Measurements from ENCODE around the gene KDM2A.

DNA sequence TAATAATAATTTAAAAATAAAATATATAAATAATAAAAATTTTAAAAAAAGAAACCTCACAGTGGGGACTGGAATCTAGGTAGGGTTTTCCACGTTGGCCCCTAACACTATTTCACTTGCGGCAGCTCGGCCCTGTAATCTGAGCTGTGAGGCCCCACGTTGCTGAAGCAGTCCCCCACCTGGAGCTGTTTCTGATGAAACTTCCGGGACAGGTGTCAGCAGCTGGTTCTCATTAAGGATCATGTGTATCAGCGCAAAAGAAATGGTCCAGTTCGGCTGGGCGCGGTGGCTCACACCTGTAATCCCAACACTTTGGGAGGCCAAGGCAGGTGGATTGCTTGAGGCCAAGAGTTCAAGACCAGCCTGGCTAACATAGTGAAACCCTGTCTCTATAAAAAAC lies 45.2 kb upstream of the KDM2A start:
- TF ChIP-seq, protein P1, sequence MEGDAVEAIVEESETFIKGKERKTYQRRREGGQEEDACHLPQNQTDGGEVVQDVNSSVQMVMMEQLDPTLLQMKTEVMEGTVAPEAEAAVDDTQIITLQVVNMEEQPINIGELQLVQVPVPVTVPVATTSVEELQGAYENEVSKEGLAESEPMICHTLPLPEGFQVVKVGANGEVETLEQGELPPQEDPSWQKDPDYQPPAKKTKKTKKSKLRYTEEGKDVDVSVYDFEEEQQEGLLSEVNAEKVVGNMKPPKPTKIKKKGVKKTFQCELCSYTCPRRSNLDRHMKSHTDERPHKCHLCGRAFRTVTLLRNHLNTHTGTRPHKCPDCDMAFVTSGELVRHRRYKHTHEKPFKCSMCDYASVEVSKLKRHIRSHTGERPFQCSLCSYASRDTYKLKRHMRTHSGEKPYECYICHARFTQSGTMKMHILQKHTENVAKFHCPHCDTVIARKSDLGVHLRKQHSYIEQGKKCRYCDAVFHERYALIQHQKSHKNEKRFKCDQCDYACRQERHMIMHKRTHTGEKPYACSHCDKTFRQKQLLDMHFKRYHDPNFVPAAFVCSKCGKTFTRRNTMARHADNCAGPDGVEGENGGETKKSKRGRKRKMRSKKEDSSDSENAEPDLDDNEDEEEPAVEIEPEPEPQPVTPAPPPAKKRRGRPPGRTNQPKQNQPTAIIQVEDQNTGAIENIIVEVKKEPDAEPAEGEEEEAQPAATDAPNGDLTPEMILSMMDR (IDR thresholded peaks at IDR 0.05): no peak
- TF ChIP-seq POLR2A (IDR thresholded peaks at IDR 0.05): no peak

Measured in prostate gland (tissue), 2 donors.